Measurements from ENCODE around the gene MAST2. TPM values are rescaled to one million over a fixed set of nuclear protein-coding genes. Genes with fewer than 3 reads are reported as not detected.

The MAST2 gene
- total and polyA plus RNA-seq, 9 of the 15 experiments (the other 6 are each of a cell fraction or from before 2014, with no cell fraction given), result 0.73 to 32.0 (median 17.8) TPM

- TF ChIP-seq NR1H2 (CRISPR knock-in tag; IDR thresholded peaks at IDR 0.05) (0 out of 2 replicates have a peak, but pooled peaks have one; percentile 39), ZNF146 (CRISPR knock-in tag; IDR thresholded peaks at IDR 0.05; ENCODE audit: unreplicated experiment) (no peak), BCLAF1 (IDR thresholded peaks at IDR 0.05; ENCODE audit: borderline replicate concordance in 1 of 2, control insufficient read depth in 1 of 2, low read depth in 2 of 2, low read length in 1 of 2) (no peak), NR2F6 (CRISPR knock-in tag; IDR thresholded peaks at IDR 0.05) (no peak), CAMTA2 (CRISPR knock-in tag; conservative IDR thresholded peaks at IDR 0.05) (no peak), BRD9 (IDR thresholded peaks at IDR 0.05; ENCODE audit: low read depth, partially characterized antibody) (no peak), SMARCC2 (IDR thresholded peaks at IDR 0.05; ENCODE audit: low read depth) (0 out of 2 replicates have a peak, but pooled peaks have one; percentile 23), ZNF354B (CRISPR knock-in tag; IDR thresholded peaks at IDR 0.05) (peak; percentile 68), YBX1 (IDR thresholded peaks at IDR 0.05) (no peak), HNRNPK (IDR thresholded peaks at IDR 0.05; ENCODE audit: low read depth, low read length, poor library complexity, severe bottlenecking) (no peak), ZNF507 (tag; conservative IDR thresholded peaks at IDR 0.05) (peak; percentile 64), HDGF (IDR thresholded peaks at IDR 0.05) (no peak), DACH1 (IDR thresholded peaks at IDR 0.05; ENCODE audit: partially characterized antibody) (peak; percentile 49)
- TF ChIP-seq, protein P1, sequence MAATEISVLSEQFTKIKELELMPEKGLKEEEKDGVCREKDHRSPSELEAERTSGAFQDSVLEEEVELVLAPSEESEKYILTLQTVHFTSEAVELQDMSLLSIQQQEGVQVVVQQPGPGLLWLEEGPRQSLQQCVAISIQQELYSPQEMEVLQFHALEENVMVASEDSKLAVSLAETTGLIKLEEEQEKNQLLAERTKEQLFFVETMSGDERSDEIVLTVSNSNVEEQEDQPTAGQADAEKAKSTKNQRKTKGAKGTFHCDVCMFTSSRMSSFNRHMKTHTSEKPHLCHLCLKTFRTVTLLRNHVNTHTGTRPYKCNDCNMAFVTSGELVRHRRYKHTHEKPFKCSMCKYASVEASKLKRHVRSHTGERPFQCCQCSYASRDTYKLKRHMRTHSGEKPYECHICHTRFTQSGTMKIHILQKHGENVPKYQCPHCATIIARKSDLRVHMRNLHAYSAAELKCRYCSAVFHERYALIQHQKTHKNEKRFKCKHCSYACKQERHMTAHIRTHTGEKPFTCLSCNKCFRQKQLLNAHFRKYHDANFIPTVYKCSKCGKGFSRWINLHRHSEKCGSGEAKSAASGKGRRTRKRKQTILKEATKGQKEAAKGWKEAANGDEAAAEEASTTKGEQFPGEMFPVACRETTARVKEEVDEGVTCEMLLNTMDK (IDR thresholded peaks at IDR 0.05; ENCODE audit: borderline replicate concordance, insufficient read depth, low read depth, low read length, poor library complexity, severe bottlenecking), result no peak
- TF ChIP-seq, protein P2, sequence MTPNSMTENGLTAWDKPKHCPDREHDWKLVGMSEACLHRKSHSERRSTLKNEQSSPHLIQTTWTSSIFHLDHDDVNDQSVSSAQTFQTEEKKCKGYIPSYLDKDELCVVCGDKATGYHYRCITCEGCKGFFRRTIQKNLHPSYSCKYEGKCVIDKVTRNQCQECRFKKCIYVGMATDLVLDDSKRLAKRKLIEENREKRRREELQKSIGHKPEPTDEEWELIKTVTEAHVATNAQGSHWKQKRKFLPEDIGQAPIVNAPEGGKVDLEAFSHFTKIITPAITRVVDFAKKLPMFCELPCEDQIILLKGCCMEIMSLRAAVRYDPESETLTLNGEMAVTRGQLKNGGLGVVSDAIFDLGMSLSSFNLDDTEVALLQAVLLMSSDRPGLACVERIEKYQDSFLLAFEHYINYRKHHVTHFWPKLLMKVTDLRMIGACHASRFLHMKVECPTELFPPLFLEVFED (CRISPR knock-in tag; conservative IDR thresholded peaks at IDR 0.05), result no peak
- TF ChIP-seq, protein P3, sequence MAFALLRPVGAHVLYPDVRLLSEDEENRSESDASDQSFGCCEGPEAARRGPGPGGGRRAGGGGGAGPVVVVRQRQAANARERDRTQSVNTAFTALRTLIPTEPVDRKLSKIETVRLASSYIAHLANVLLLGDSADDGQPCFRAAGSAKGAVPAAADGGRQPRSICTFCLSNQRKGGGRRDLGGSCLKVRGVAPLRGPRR (CRISPR knock-in tag; IDR thresholded peaks at IDR 0.05), result no peak
- TF ChIP-seq, protein P4, sequence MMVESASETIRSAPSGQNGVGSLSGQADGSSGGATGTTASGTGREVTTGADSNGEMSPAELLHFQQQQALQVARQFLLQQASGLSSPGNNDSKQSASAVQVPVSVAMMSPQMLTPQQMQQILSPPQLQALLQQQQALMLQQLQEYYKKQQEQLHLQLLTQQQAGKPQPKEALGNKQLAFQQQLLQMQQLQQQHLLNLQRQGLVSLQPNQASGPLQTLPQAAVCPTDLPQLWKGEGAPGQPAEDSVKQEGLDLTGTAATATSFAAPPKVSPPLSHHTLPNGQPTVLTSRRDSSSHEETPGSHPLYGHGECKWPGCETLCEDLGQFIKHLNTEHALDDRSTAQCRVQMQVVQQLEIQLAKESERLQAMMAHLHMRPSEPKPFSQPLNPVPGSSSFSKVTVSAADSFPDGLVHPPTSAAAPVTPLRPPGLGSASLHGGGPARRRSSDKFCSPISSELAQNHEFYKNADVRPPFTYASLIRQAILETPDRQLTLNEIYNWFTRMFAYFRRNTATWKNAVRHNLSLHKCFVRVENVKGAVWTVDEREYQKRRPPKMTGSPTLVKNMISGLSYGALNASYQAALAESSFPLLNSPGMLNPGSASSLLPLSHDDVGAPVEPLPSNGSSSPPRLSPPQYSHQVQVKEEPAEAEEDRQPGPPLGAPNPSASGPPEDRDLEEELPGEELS (CRISPR knock-in tag; IDR thresholded peaks at IDR 0.05; ENCODE audit: borderline replicate concordance), result no peak
Measured at GRCh38 chr1:45953934-45954847, 150.8 kb downstream of the MAST2 start (continued).
